Dendritic cell treated with granulocyte-macrophage colony-stimulating factor and Interleukin-4, amounts not matched to agents 40 ng/mL and 50 ng/mL, for 4 days (primary cell): ENCODE data around the gene ABCC10.
"Not testable (repeated sequence)": the region's sequence is repeated elsewhere in the genome, so short reads cannot be mapped to it uniquely, and the experiment has no call there.

Source experiments
- H3K27ac Mint-ChIP-seq: one replicate; pipeline ENCODE4 v1.8.0; 2022; ENCODE audit warnings: mild to moderate bottlenecking, mixed read lengths
- H3K27me3 Mint-ChIP-seq: one replicate; pipeline ENCODE4 v1.8.0; 2022; ENCODE audit warnings: mild to moderate bottlenecking, mixed read lengths
- H3K36me3 Mint-ChIP-seq: one replicate; pipeline ENCODE4 v1.8.0; 2022; ENCODE audit warnings: low read depth, mixed read lengths
- H3K4me1 Mint-ChIP-seq: one replicate; pipeline ENCODE4 v1.8.0; 2022; ENCODE audit warnings: low read depth, mixed read lengths
- H3K4me3 Mint-ChIP-seq: one replicate; pipeline ENCODE4 v1.8.0; 2022; ENCODE audit warnings: mild to moderate bottlenecking, moderate library complexity, mixed read lengths
- H3K9me3 Mint-ChIP-seq: one replicate; pipeline ENCODE4 v1.8.0; 2022; ENCODE audit warnings: mixed read lengths
- intact Hi-C: fragments of 100-400 bp; cut with micrococcal nuclease; formaldehyde crosslinking; loops from one replicate; pipeline ENCODE4 v1.15.0; 2022

The ABCC10 gene

DNA sequence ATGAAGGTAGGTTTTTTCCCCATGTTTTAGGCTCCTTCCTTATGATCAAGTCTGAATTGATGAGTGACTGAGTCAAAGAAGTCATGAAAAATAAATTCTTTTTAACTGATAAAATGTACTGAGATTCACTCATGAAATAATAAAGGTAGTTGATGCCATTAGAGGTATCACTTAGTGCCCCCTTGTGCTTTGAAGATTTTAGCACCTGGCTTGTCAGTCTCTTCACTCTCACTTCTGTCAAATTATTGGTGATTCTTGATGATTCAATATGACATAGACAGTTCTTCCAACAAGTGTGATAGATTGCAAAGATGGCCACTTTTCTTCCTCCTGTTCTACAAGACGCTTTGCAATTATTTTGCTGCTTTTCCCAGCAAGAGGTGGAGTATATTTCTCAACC, 32.2 kb downstream of the ABCC10 start:
- Mint-ChIP-seq H3K36me3 (no peaks in the 10 kb centered on the region), H3K4me3 (no peak overlapping the region), H3K4me1 (peaks cover 12% of the 10 kb centered on the region), H3K9me3 (no peaks in the 10 kb centered on the region), H3K27ac (no peak overlapping the region), H3K27me3 (peaks cover 63% of the 10 kb centered on the region)
- intact Hi-C loops, result no loop called here

DNA sequence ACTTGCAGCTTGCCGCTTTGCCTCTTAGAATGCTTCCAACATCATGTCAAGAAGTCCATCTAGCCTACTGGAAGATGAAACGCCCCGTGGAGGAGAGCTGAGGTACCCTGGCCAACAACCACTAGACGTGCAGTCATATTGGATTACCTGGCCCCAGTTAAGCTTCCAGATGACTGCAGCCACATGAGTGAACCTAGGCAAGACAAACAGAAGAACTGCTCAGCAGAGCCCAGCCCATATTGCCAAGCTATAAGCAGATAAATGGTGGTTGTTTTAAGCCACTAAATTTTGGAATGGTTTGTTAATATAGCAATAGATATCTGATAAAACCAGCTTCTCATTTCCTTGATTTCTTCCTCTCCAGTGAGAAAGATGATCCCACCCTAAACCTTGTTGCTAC, 32.7 kb downstream of the ABCC10 start:
- intact Hi-C loops, result no loop called here
- Mint-ChIP-seq H3K27ac (no peak overlapping the region), H3K36me3 (no peaks in the 10 kb centered on the region), H3K4me3 (no peak overlapping the region), H3K4me1 (peaks cover 8% of the 10 kb centered on the region), H3K9me3 (no peaks in the 10 kb centered on the region), H3K27me3 (peaks cover 58% of the 10 kb centered on the region)

DNA sequence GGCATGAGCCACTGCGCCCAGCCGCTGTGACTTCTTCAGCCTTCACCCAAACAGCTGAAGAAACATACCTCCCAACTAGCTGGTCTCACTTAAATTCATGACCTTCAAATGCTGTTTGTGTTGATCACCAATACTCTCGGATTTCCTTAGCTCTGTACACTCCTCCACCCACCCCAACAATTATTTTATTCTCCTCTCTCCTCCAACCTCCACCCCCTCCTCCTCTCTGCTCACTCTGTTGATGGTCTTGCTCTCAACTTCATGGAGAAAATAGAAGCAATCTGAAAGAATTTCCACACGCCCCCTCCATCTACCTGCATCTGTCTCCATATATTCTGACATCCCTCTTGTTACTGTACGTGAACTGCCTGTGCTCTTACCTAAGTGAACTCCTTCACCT, 34.6 kb downstream of the ABCC10 start:
- Mint-ChIP-seq H3K4me1 (no peaks in the 10 kb centered on the region), H3K27ac (no peak overlapping the region), H3K27me3 (peaks cover 44% of the 10 kb centered on the region), H3K9me3 (no peaks in the 10 kb centered on the region), H3K4me3 (no peak overlapping the region), H3K36me3 (no peaks in the 10 kb centered on the region)
- intact Hi-C loops, result no loop called here

DNA sequence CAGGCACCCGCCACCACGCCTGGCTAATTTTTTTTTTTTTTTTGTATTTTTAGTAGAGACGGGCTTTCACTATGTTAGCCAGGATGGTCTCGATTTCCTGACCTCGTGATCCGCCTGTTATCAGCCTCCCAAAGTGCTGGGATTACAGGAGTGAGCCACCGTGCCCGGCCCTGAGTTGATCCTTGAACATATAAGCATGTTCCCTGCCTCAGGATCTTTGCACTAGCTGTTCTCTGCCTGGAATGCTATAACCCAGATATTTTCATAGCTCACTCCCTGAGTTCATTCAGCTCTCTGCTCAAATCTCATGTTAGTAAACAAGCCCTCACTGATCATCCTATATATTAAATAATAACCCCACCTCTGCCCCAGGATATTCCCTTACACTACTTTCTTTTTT, 37.0 kb downstream of the ABCC10 start:
- Mint-ChIP-seq H3K27me3 (peaks cover 42% of the 10 kb centered on the region), H3K36me3 (no peaks in the 10 kb centered on the region), H3K9me3 (no peaks in the 10 kb centered on the region), H3K27ac (no peak overlapping the region), H3K4me1 (no peaks in the 10 kb centered on the region), H3K4me3 (no peak overlapping the region)
- intact Hi-C loops, result no loop called here

DNA sequence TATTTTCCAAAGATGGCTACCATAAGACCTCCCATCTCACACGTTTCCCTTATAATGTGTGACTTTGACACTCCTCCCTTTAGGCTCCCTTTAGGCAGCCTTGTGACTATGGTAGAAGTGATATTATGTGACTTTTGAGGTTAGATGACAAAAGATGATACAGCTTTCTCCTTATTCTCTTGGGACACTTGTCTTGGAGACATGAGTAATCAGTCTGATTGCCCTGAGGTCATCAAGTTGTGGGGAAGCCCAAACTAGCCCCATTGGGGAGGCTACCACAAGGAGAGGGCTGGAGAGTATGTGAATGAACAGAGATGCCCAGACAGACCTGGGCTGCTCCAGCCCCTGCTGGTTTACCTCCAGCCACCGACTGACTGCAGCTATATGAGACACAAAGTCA, 38.6 kb downstream of the ABCC10 start:
- intact Hi-C loops, result no loop called here
- Mint-ChIP-seq H3K27me3 (peaks cover 43% of the 10 kb centered on the region), H3K4me3 (no peak overlapping the region), H3K36me3 (no peaks in the 10 kb centered on the region), H3K9me3 (no peaks in the 10 kb centered on the region), H3K27ac (no peak overlapping the region), H3K4me1 (no peaks in the 10 kb centered on the region)

DNA sequence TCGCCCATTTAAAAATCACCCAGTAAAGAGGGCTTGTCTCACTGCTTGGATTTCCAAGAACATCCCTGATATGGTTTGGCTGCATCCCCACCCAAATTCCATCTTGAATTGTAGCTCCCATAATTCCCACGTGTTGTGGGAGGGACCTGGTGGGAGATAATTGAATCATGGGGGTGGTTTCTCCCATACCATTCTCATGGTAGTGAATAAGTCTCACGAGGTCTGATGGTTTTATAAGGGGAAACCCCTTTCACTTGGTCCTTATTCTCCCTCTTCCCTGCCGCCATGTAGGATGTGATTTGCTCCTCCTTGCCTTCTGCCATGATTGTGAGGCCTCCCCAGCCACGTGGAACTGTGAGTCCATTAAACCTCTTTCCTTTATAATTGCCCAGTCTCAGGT, 39.9 kb downstream of the ABCC10 start:
- H3K4me3 Mint-ChIP-seq, intact Hi-C loops, H3K36me3 Mint-ChIP-seq, H3K27ac Mint-ChIP-seq, H3K9me3 Mint-ChIP-seq, H3K4me1 Mint-ChIP-seq: not testable (repeated sequence)
- H3K27me3 Mint-ChIP-seq, result peaks cover 38% of the 10 kb centered on the region

DNA sequence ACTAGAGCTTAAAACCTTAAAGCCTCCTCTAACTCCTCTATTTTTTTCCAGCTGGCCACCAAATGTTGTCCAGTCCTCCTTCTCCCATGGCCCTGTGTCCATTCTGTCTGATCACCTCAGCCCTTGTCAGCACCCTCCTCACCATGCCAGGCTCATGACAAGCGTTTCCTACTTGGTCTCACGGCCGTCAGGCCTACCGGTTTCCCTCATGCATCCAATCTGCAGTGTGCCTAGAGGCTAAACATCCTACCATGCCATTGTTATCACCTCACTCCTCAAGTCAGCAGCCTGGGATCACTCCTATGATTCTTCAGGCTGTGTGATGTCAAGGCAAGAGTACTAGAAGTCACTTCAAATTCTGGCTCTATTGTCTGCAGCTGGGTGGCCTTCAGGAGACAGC, 40.4 kb downstream of the ABCC10 start:
- Mint-ChIP-seq H3K36me3 (no peaks in the 10 kb centered on the region), H3K9me3 (no peaks in the 10 kb centered on the region), H3K27me3 (peaks cover 33% of the 10 kb centered on the region), H3K27ac (no peak overlapping the region), H3K4me3 (no peak overlapping the region), H3K4me1 (no peaks in the 10 kb centered on the region)
- intact Hi-C loops, result no loop called here

GRCh38 chr6:43468240-43468639, 40.9 kb downstream of the ABCC10 start:
- Mint-ChIP-seq H3K4me3 (no peak overlapping the region), H3K27me3 (peaks cover 29% of the 10 kb centered on the region), H3K36me3 (no peaks in the 10 kb centered on the region), H3K9me3 (no peaks in the 10 kb centered on the region), H3K27ac (no peak overlapping the region), H3K4me1 (no peaks in the 10 kb centered on the region)
- intact Hi-C loops, result no loop called here

GRCh38 chr6:43468748-43469681, 41.7 kb downstream of the ABCC10 start:
- no peaks in the 10 kb centered on the region for H3K9me3 Mint-ChIP-seq
- intact Hi-C loops, result no loop called here

GRCh38 chr6:43469947-43470346, 42.6 kb downstream of the ABCC10 start:
- intact Hi-C loops, result no loop called here
- Mint-ChIP-seq H3K4me1 (no peaks in the 10 kb centered on the region), H3K9me3 (no peaks in the 10 kb centered on the region), H3K27ac (no peak overlapping the region), H3K4me3 (no peak overlapping the region), H3K27me3 (peaks cover 20% of the 10 kb centered on the region), H3K36me3 (no peaks in the 10 kb centered on the region)

More at GRCh38 chr6:43468748-43469681, 41.7 kb downstream of the ABCC10 start:
- no peak overlapping the region for H3K27ac Mint-ChIP-seq
- peaks cover 24% of the 10 kb centered on the region for H3K27me3 Mint-ChIP-seq
- no peak overlapping the region for H3K4me3 Mint-ChIP-seq
- H3K36me3 Mint-ChIP-seq, result no peaks in the 10 kb centered on the region
- H3K4me1 Mint-ChIP-seq, result no peaks in the 10 kb centered on the region

GRCh38 chr6:43471399-43471798, 44.1 kb downstream of the ABCC10 start:
- Mint-ChIP-seq H3K27ac (no peak overlapping the region), H3K27me3 (peaks cover 20% of the 10 kb centered on the region), H3K9me3 (no peaks in the 10 kb centered on the region), H3K4me3 (no peak overlapping the region), H3K36me3 (no peaks in the 10 kb centered on the region), H3K4me1 (no peaks in the 10 kb centered on the region)
- intact Hi-C loops, result no loop called here

DNA sequence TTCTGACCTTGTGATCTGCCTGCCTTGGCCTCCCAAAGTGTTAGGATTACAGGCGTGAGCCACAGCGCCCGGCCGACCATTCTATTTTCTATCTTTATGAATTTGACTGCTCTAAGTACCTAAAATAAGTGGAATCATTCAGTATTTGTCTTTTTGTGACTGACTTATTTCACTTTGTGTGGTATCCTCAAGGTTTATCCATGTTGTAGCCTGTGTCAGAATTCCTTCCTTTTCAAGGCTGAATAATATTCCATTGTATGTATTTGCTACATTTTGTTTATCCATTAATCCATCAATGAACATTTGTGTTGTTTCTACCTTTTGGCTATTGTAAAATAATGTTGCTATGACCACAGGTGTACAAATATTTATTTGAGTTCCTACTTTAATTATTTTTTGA, 45.2 kb downstream of the ABCC10 start:
- Mint-ChIP-seq H3K4me3 (no peak overlapping the region), H3K27ac (no peak overlapping the region), H3K4me1 (peaks cover 9% of the 10 kb centered on the region), H3K36me3 (peaks cover 4% of the 10 kb centered on the region), H3K27me3 (peaks cover 17% of the 10 kb centered on the region), H3K9me3 (no peaks in the 10 kb centered on the region)
- intact Hi-C loops, result no loop called here

DNA sequence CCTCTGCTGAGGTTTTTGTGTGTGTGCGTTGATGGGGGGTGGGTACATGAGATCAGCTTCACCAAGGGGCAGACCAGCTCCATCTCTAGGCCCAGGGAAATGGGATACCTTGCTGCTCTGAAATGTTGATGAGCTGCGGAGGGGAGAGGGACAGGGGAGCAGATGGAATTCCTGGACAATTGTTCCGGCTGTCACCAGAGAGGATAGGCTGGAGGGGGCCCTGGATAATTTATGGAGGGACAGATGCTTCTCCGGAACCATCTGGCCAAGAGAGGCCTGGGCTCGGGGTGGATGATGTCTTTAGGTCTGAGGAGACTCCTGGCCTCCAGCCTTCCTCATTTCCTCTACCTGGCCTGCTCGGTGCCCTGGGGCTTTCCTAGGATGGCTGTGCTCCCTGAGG, 48.2 kb downstream of the ABCC10 start:
- Mint-ChIP-seq H3K36me3 (peaks cover 8% of the 10 kb centered on the region), H3K9me3 (no peaks in the 10 kb centered on the region), H3K27me3 (peaks cover 7% of the 10 kb centered on the region), H3K4me1 (peaks cover 30% of the 10 kb centered on the region), H3K27ac (no peak overlapping the region), H3K4me3 (no peak overlapping the region)
- intact Hi-C loops, result no loop called here

- Mint-ChIP-seq H3K27me3 (no peaks in the 10 kb centered on the region), H3K4me1 (peaks cover 35% of the 10 kb centered on the region), H3K9me3 (no peaks in the 10 kb centered on the region), H3K27ac (peak overlapping the region; percentile 100), H3K36me3 (peaks cover 10% of the 10 kb centered on the region), H3K4me3 (no peak overlapping the region)
- intact Hi-C loops, result no loop called here
These were observed 49.4 kb downstream of the ABCC10 start for GRCh38 chr6:43476746-43477145.
